ENCODE data around the gene CDK5RAP1.

DNA sequence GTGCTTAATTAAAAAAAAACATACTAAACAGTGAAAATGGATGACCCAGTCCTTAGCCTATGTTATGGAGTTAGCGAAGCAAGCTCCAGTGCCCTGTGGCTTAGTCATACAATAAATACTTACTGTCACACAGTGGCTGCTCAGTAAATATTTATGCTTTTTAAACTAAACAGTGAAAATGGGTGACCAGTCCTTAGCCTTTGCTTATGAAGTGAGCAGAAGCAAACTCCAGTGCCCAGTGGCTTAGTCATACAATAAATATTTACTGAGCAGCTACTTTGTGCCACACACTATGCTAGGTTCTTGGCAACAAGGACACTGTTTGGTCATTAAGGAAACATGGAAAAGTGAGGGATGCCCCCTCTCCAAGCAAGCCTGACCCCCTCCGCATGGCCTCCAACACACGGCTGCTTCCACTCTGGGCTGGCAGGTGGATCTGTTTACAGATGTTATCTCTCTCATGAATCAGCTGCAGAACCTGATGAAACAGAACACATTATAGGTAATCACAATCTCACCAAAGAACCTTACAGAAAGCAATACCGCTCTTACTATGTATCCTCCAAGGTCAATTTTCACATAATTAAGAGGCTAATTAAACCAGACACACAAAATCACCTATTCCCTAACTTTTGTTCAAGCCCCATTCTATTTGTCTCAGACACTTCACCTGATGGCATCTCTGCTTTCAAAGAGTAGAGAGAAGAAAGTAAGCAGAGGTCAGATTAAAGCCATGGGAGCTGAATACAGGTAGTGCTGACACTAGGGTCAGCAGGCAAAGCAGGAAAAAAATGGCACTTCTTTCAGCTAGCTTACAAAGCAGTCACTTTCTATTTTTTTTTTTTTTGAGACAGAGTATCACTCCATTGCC, 27.3 kb downstream of the CDK5RAP1 start:
- TF ChIP-seq CTCF (IDR thresholded peaks at IDR 0.05) (no peak), EZH2 (IDR thresholded peaks at IDR 0.05) (no peak), EZH2phosphoT487 (IDR thresholded peaks at IDR 0.05) (no peak)
